ENCODE data around the gene MAML3. TPM values are rescaled to one million over a fixed set of nuclear protein-coding genes. Genes with fewer than 3 reads are reported as not detected.
A peak's percentile ranks its signal among the peaks of the same experiment; 100 is the strongest.

Gene MAML3
- total RNA-seq, 1 experiment from 2014 or later: 8.6 TPM

GRCh38 chr4:139872274-139872673, 281.7 kb downstream of the MAML3 start:
- DNase-seq (ENCODE audit: low spot score): no peak

- DNase-seq (ENCODE audit: low spot score): no peak
These were observed 284.2 kb downstream of the MAML3 start for GRCh38 chr4:139869810-139870209.

GRCh38 chr4:139866276-139866962, 287.6 kb downstream of the MAML3 start:
- DNase-seq (ENCODE audit: low spot score): no peak

GRCh38 chr4:139865537-139865936, 288.4 kb downstream of the MAML3 start:
- DNase-seq (ENCODE audit: low spot score): no peak

- DNase-seq (ENCODE audit: low spot score): no peak
These were observed 290.5 kb downstream of the MAML3 start for GRCh38 chr4:139863531-139863930.

- no peak for DNase-seq (ENCODE audit: low spot score)
These were observed 292.5 kb downstream of the MAML3 start for GRCh38 chr4:139861471-139861870.

- no peak for DNase-seq (ENCODE audit: low spot score)
These were observed 293.5 kb downstream of the MAML3 start for GRCh38 chr4:139860435-139861024.

- no peak for DNase-seq (ENCODE audit: low spot score)
These were observed 294.1 kb downstream of the MAML3 start for GRCh38 chr4:139859876-139860275.

GRCh38 chr4:139858436-139859205, 295.4 kb downstream of the MAML3 start:
- no peak for DNase-seq (ENCODE audit: low spot score)

GRCh38 chr4:139857977-139858376, 296.0 kb downstream of the MAML3 start:
- no peak for DNase-seq (ENCODE audit: low spot score)

- DNase-seq (ENCODE audit: low spot score): no peak
These were observed 297.0 kb downstream of the MAML3 start for GRCh38 chr4:139857021-139857420.

GRCh38 chr4:139854668-139855403, 299.1 kb downstream of the MAML3 start:
- DNase-seq (ENCODE audit: low spot score): no peak

- no peak for DNase-seq (ENCODE audit: low spot score)
These were observed 300.7 kb downstream of the MAML3 start for GRCh38 chr4:139853309-139853708.

- no peak for DNase-seq (ENCODE audit: low spot score)
These were observed 301.2 kb downstream of the MAML3 start for GRCh38 chr4:139852612-139853269.

- DNase-seq (ENCODE audit: low spot score): no peak
These were observed 302.3 kb downstream of the MAML3 start for GRCh38 chr4:139851639-139852038.

GRCh38 chr4:139851133-139851532, 302.9 kb downstream of the MAML3 start:
- no peak for DNase-seq (ENCODE audit: low spot score)

- peak; percentile 28 for DNase-seq (ENCODE audit: low spot score)
These were observed 304.8 kb downstream of the MAML3 start for GRCh38 chr4:139849219-139849618.

- DNase-seq (ENCODE audit: low spot score): no peak
These were observed 306.0 kb downstream of the MAML3 start for GRCh38 chr4:139848028-139848427.

GRCh38 chr4:139847602-139848001, 306.4 kb downstream of the MAML3 start:
- DNase-seq (ENCODE audit: low spot score): no peak

GRCh38 chr4:139846766-139847165, 307.2 kb downstream of the MAML3 start:
- no peak for DNase-seq (ENCODE audit: low spot score)

GRCh38 chr4:139845453-139846093, 308.4 kb downstream of the MAML3 start:
- no peak for DNase-seq (ENCODE audit: low spot score)

Data from HT-29 (cell line).